Inflammatory macrophage (primary cell): ENCODE data around the gene TRIM17.
A peak's percentile ranks its signal among the peaks of the same experiment; 100 is the strongest.

Experiments
- DNase-seq, 2 donors: peaks; one replicate each; pipeline ENCODE4 v3.0.0-alpha.2; 2020 to 2022

TRIM17 gene

DNA sequence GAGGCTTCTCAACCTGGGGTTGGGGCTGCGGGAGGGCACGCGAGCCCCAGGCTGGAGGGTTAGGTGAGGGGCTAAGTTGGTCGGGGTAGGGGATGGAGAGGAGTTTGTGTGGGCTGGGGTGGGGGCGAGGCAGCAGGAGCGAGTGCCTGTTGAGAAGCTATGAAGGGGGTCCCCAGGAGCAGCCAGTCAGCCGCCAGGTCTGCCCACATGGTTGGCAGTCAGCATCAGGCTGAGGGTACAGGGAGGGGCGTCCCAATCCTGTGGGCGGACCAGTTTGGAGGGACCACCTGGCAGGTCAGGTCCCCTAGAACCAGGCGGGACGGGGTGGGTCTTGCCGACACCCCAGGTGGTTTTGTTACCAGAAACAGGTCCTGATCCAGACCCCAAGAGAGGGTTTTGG is 400 bp upstream of the TRIM17 start:
- DNase-seq, result no peak

DNA sequence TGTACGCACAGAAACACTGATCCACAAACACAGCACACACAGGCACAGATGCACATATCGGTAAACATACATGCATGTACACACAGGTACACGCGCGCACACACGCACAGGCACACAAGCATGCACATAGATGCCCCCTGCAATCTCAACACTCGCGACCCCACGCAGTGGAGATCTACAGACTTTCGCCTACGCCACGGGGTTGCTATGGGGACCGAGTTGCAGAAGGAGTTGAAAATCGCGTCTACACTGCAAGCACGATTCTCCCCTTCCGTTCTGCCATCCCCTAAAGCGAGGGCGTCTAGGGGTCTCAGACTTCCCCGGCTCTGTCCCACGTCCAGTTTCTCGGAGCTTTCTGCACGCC is 826 bp downstream of the TRIM17 start:
- no peak for DNase-seq

DNA sequence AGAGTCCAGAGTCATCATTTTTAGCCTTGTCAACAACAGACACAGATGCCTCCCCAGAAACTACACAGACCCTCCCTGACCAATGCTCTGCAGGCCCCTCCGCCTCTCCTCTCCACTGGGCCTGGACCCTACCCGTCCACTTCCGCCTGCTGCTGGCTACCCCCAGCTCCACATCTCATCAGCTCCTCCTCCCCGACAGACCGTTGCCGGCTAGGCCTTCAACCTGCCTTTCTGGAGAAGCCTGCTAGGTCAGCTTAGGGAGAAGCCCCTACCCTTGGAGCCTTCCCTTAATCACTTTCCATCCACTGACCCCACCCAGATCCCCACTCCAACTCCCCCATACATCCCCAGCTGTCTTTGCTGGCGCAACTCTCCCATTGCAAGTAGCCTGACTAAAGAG is 1.4 kb downstream of the TRIM17 start:
- DNase-seq, result no peak

DNA sequence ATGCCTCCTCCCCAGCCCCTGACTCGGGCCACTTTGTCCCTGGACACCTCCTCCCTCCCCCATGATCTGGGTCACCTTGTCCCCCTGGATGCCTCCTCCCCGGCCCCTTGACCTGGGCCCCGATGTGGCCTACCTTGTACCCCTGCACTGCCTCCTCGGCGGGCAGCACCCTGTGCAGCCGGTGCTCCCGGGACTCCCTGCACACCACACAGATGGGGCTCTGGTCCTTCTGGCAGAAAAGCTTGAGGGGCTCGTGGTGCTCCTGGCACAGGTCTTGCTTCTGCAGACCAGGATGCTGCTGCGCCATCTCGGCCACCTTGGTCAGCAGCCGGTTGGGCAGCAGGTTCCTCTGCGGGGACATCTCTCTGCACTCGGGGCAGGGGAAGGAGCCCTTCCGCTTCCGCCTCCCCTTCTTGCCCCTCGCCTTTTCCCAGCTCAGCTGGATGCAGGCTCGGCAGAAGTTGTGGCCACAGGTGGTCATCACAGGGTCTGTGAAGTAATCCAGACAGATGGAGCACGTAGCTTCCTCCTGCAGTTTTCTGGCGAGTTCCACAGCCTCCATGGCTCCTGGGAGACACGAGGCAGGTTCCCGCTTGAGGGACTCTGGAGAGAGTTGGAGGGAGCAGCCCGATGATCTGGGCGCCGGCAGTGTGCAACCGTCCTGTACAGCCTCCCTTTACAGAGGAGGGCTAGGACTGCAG is 2.0 kb downstream of the TRIM17 start:
- no peak for DNase-seq

DNA sequence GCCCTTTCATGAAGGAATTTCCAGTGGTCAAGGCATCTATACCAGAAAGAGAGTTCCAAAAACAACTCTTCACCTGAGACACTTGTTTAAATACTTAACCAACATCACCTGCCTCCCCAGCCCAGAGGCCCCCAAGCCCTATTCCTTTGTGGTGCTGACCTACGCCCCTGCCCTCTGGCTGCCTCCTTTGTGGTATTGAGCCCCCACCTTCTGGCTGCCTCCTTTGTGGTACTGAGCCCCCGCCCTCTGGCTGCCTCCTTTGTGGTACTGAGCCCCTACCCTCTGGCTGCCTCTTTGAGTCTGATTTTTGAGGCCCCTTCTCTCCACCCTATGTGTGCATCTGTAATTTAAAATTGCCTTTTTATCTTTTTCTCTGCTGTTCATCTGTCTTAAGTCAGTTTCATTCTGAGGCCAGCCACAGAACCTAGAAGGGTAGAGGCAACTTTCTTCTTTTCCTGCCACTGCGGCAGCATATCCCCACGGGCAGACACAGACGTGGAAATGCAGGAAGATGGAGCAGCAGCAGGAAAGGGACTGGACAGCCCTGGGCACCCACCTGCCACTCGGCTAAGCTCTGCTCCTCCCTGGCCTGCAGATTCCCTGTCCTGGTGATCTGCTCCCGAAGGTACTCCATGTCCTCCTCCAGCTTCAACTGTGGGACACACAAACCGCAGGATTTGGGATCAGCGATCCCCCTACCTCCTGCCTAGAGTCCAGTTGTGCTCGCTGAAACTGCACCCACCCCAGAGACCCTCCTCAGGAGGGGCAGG is 3.2 kb downstream of the TRIM17 start:
- DNase-seq, result no peak

DNA sequence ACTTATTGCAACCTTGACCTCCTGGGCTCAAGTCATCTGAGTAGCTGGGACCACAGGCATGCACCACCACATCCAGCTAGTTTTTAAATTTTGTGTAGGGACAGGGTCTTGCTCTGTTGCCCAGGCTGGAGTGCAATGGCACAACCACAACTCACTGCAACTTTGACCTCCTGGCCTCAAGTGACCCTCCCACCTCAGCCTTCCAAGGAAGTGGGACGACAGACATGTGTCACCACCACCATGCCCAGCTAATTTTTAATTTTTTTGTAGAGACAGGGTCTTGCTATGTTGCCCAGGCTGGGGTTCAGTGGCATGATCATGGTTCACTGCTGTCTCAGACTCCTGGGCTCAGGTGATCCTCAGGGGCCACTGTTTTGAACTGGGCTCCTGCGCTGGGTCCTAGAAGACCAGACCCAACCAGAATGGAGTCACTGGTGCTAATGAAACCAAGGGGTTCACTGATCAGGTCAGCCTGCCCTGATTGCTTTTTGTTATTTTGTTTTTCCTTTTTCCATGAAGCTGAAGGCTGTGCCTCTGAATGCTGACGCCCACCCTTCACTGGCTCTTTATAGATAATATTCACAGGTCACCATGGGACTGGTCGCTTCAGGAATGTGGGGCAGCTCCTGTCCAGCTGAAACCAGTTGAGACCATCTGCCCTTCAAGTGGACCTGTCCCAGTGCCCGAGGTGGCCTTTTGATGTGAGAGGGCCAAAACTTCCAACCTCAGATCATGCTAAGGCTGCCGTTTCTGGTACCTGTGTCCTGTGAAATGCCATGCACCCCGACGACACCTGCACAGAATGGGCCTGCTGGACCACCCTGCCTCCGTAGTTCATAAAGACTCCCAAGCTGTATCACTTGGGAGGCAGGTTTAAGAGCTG is 4.9 kb downstream of the TRIM17 start:
- DNase-seq, result no peak

DNA sequence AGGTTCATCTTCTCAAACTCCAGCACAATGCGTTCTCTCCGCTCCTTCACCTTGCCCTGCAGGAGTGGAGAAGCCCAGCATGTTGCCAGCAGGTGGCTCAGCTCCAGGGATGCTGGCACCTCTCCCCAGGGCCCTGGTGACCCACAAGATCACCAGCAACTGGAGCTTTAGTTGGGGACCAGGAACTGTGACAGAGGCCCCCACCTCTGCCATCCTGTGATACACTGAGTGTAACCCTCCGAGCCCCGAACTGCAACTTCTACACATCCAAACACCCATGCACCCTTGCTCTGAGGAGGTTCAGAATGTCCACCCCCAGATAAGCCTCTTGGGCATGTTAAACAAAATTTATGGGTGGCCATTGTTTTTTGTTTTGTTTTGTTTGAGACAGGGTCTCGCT is 5.5 kb downstream of the TRIM17 start:
- DNase-seq, result no peak

DNA sequence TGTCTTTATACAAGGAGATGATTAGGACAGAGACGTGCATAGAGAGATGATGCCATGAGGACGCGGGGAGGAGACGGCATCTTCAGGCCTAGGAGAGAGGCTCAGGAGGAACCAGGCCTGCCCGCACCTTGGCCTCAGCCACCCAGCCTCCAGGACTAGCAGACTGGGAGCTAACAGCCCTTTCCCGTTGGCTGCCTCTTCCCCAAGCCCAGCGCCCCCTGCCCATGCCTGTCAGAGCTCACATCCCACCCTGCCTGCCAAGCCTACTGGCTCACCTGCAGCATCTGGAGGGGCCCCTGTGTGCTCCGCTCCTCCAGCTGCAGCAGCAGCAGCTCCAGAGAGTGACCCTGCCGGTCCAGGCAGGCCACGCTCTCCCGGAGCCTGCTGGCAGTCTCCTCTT is 6.0 kb downstream of the TRIM17 start:
- DNase-seq, result no peak

DNA sequence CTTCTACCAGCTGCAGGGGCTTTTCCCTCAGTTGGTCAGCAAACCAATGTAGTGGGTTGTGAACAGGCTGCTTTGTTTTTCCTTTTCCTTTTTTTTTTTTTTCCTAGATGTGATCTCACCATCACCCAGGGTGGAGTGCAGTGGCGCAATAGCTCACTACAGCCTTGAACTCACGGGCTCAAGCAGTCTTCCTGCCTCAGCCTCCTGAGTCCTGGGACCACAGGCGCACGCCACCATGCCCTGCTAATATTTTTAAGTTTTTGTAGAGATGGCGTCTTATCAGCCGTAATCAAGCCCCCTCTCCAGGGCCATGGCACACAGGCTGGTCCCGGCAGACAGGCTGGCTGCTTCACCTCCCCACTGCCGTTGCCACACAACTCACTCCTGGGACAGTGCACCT is 6.6 kb downstream of the TRIM17 start:
- peak; percentile 11 to 30 for DNase-seq

DNA sequence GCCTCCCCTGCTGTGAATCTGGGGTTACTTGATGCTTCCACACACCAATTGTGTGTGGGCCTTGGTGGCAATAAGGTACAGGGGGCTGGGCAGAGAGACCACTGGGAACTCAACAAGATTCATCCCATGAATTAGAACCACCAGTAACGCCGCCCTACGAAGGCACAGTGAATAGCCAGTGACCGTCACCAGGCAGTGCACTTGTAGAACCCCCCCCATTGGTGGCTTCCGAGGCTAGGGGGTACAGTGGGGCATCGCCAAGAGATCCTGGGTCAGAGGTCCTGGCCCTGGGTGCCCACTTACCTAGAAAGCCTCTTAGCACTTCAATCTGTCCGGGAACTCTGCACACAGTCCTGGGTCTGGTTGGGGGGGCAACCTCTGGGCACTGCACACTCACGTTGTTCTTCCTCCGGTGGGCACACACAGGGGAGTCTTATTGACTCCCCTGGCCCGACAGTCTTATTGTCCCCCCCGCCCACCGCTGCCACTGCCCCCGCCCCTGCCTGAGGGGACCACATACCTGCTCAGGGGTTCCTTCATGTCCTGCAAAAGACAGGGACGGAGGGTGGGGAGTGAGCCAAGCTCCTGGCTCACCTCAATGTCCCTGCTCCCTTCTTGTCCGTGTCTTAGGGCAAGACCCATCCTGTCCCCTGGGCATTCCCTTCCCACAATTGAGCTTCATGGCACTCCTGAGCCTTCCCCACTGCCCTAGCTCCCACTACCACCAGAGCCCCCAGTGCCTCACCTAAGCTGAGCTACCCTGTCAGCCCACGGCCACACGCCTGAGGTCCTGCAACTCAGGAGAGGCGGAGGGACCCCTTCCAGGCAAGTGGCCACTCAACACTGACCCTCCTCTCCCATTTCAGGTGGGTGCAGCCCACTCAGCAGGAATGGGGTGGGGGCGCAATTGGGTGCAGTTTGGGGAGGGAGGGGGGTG is 7.5 kb downstream of the TRIM17 start:
- no peak for DNase-seq

DNA sequence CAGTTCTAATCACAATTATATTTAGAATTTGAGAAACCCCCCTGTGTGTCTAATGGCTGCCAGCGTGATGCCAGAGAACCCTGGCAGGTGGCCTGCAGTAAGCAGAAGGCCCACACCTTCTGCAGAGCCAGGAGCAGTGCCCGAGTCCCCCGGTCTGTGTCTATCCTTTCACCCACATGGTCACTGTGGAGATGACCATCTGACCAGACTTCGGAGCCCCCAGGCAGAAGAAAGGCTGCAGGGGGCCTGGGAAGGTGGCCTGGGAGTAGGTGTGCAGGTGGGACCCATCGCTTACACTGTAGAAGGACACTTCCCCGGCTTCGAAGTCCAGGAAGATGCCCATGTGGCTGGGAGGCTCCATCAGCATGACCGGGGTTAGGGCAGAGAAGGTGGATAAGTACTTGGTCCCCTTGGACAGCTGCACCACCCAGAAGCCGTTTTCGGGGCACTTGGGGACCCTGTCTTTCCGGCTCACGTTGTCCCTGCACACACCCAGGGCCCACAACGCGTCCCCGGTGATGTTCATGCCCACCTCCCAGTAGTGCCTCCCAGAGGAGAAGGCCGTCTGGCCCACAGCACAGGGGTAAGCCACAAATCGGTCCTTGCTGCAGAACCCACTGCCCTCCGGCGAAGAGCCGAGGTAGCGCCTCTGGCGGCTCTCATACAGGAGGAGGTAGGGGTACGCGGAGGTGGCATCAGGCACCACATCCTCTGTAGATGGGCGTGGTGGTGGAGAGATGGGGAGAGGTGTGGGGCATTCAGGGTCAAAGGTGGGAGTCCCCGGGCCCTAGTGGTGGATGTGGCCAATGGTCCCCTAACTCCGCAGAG is 8.4 kb downstream of the TRIM17 start:
- DNase-seq, result no peak

DNA sequence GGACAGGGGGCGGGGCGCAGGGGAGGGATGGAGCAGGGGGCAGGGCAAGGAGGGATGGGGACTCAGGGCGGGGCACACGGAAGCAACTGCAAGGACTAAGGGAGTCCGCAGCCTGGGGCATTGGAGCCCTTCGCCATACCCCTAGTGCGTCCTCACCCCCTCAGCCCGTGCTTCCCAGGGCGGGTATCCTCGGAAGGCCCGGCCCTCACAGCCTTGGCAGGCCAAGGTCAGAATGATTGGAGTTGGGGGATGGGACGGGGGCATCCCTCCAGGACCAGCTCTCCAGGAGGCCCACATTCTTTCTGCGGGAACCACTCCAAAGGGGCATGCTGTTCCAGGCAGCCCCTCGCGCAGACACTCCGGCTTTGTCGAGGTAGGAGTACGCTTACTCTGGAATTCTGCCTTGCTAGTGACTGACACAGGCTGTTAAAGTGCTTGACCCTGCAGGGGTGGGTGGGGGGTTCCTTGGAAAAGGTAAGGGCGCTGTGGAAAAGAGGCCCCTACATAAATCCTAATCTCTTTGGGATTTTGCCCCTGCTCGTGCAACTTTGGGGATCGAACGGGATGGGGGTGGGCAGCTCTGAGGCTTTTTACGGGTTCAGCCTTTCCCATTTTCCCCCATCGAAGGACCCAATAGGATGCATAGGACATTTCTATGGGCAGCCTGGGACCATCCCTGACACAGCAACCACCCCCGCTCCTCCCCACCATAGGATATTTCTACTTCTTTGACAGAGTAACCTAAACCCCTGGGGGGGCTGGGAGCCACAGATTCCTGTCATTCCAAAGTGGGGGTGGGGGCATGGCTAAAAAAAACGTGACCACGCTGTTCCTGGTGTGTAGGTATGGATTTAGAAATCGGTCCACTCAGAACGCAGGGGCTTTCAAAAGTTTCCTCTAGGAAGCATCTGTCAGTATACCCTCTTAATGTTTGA is 9.3 kb downstream of the TRIM17 start:
- no peak for DNase-seq

DNA sequence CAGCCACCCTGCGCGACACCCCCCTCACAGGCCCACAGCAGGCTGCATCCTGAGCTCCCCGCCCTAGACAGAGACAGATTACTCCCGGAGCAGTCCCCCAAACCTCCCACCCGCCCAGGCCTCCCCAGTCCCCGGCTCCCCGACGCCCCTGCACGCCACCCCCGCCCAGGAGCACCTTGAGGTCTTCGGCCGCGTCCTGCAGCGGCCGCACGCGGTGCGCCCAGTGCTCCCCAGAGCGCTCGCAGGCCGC is 10.8 kb downstream of the TRIM17 start:
- no peak for DNase-seq

DNA sequence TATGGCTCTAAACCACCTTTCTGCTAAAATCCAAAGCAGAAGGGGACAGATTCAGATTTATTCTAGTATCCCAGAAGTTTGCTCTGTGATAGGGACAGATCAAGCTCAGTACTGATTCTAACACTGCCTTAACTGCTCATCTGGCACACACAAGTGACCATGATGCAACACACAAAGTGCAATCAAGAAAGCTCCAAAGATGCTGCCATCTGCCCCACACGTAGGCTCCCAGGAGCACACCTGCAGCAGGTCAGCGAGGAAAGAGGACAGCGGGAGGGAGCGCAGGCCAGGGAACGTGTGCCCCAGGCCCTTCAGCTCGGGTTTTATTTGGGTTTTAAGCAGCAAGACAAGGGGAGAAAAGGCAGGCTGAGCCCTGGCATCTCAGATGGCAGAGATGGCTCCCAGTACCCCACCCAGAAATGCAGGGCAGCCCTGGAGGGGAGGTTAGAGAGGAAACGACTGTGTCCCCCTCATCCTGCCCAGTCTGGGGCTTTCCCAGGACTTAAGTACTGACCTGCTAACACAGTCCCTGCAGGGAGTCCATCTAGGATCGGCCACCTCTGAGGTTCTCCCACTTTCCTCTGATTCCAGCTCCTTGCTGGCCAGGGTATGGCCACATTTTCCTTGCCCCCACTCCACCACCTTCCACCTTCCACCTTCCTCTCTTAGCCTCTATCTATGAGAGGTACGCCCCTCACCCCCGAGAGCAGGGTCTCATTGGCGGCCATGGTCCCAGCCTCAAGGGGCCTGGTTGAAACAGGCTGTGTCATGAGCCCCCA is 11.3 kb downstream of the TRIM17 start:
- no peak for DNase-seq

DNA sequence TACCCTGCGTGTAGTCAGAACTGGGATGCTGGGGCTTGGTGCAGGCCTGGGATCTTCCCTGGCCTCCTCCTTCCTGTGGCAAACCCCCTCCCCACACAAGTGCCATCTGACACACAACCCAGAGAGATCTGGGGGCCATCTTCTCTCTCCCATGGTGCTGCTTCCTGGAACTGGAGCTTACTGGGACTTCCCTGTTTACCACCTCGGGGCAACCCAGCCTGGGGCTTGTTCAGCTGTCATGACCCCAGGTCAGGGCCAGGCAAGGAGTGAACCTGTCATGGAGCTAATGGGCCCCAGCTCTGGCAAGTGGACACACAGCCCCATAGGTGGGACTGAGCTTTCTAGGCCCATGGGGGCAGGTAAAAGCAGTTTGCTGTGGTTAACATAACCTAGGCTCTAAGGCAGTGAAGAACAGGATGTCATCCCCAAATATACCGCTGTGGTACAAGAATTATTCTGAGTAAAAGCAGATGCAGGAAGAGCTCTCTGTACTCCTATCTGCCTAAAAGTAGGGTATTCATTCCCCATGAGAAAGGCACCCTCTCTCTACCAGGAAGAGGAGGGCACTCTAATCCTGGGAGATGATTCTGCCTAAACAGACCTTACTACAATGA is 12.4 kb downstream of the TRIM17 start:
- no peak for DNase-seq

DNA sequence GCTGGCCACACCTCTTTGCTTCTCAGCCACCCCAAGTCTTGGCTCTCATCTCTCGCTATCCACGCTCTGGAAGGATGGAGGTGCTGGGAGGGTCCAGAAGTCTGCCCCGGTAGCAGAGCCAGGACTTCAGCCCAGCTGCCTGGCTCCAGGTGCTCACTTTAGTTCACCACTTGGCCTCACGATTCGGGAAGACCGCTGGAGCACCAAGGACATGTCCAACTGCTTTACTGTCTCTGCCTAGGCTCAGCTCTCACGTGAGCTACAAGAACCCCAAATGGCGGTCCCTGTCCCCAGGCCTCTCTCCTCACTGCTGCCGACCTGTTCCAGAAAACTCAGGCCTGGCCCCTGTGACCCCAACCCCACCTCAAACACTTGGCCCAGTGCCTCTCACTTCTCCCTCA is 13.4 kb downstream of the TRIM17 start:
- DNase-seq, result no peak

DNA sequence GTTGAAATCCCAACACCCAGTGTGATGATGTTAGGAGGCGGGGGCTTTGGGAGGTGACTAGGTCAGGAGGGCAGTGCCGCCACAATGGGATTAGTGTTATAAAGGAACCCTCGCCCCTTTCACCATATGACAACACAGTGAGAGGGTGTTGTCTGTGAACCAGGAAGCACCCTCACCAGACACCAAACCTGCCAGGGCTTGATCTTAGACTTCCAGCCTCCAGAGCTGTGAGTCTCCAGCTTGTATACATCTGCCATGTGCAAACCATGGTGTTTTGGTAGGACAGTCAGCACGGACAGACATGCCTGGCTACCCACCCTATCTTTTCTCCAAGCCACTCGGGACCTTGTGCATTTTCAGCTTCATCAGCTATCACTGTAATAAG is 14.0 kb downstream of the TRIM17 start:
- DNase-seq, result no peak

DNA sequence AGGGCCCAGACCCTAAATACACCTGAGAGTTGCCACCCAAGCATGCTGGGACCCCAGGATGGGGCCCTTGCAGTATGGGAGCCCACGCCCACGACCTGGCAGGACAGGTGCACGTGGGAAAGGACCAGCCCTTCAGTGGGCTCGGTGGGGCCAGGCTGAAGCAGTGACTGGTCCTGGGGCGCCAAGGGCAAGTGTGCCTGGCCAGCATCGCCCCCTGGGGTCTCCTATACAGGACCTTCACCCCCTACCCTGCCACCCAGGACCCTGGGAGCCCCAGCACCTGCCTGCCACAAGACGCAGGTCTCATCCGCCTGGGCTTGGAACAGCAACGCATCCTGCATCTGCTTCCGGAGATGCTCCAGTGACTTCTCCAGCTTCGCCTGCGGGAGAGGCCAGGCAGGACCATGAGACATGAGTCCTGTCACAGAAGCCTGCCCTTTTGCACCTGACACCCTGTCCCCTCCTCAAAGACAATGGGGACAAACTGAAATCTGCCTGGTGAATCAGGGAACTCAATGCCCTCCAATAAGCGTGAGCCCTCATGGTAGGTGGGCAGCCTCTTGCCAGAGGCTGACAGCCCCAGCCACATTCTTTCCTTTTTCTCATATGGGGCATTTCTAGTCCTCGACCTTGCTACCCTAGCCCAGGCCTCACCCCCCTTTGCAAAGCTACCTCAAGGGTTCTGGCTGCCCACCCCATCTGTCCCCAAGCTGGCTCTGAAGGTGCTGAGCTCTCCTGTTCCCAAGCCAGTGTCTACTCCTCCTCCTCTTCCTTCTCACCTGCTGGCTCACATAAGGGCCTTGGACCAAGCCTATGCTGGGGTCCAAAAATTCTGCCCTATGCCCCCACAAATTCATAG is 14.7 kb downstream of the TRIM17 start:
- DNase-seq, result no peak
